Ascending aorta (tissue), 2 donors: ENCODE results near the gene PSMD2. TPM values are rescaled to one million over a fixed set of nuclear protein-coding genes. Genes with fewer than 3 reads are reported as not detected.

Source experiments
- DNase-seq, 2 donors: peaks; one replicate each; pipeline ENCODE4 v3.0.0-alpha.2; 2019; ENCODE audit warnings: low spot score in 2 of 2
- H3K27ac ChIP-seq, 2 donors: fragments of 200-600 bp; sonication (generic); one replicate each; pipeline ENCODE4 v1.5.1; 2016 to 2017; ENCODE audit warnings: mild to moderate bottlenecking in 1 of 2
- H3K27me3 ChIP-seq: fragments of 200-600 bp; sonication (generic); one replicate; pipeline ENCODE4 v1.5.1; 2017
- H3K36me3 ChIP-seq, 2 donors: fragments of 200-600 bp; sonication (generic); one replicate each; pipeline ENCODE4 v1.5.1; 2016
- H3K4me1 ChIP-seq, 2 donors: fragments of 200-600 bp; sonication (generic); one replicate each; pipeline ENCODE4 v1.5.1; 2016 to 2017; ENCODE audit warnings: mild to moderate bottlenecking in 1 of 2
- H3K4me3 ChIP-seq, 2 donors: fragments of 200-600 bp; sonication (generic); one replicate each; pipeline ENCODE4 v1.5.1; 2016 to 2017; ENCODE audit warnings: mild to moderate bottlenecking in 1 of 2
- H3K9me3 ChIP-seq, 2 donors: fragments of 200-600 bp; sonication (generic); one replicate each; pipeline ENCODE4 v1.5.1; 2016
- CTCF ChIP-seq, 3 experiments: fragments of 200-600 bp in 2 of 3; fragments of 450-650 bp in 1 of 3; sonication (generic) in 2 of 3; IDR thresholded peaks; one replicate each; pipeline ENCODE4 v1.5.1; 2016 to 2019; ENCODE audit warnings: antibody characterized with exemption in 3 of 3, mild to moderate bottlenecking in 1 of 3, moderate library complexity in 1 of 3
- intact Hi-C: fragments of 100-400 bp; cut with DNase I; formaldehyde crosslinking; loops from one replicate; pipeline ENCODE4 v1.15.1; 2023
- total RNA-seq: library from RNA; depleted of rRNA; stranded (reverse); fragments of >200 nt; gene quantifications from one replicate; pipeline ENCODE4 v1.1.0, GENCODE V29; 2016

PSMD2 gene
- total RNA-seq, 1 donor from 2014 or later, result 151 TPM

DNA sequence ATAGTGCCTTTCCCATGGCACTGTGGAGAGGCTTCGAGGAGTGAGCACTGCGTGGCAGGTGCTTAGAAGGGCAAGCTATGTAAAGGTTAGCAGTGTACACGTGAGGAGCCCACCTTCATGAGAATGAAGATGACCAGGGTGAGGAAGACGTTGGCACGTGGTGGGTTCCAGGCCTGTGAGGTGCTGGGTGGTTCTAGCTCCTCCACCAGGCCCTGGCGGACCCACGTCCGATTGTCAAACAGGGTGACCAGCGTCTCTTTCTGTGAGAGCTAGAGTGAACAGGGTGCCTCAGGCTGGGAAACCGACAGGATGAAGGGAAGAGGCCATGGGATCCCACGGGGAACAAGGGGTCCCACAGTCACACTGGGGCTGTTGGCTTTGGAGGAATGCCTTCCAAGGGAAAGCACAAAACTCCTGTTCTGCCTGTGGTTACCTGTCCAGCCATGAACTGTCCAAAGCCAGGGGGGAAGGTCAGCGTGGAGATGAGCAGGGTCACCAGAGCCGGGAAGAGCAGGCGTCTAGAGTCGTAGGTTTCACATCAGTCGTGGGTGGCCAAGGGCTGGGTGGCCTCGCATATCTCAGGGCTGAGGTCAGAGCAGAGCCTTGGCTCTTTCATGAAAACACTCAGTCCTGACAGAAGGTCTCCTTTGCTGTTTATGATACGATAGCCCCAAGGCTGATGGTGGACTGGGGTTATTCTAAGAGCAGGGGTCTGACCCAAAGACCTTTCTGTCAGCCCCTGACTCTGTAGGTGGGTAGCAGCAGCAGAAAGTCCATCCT lies 56.4 kb downstream of the PSMD2 start:
- intact Hi-C loops, result no loop called here
- H3K27ac ChIP-seq, result no peak overlapping the region
- H3K4me1 ChIP-seq, result peaks cover 0 to 2% of the 10 kb centered on the region in 2 donors
- DNase-seq, result no peak
- H3K36me3 ChIP-seq, result peaks cover 4 to 10% of the 10 kb centered on the region in 2 donors
- no peak for TF ChIP-seq CTCF (IDR thresholded peaks at IDR 0.05)
- H3K9me3 ChIP-seq, result no peaks in the 10 kb centered on the region
- H3K27me3 ChIP-seq, result no peaks in the 10 kb centered on the region
- H3K4me3 ChIP-seq, result no peak overlapping the region

DNA sequence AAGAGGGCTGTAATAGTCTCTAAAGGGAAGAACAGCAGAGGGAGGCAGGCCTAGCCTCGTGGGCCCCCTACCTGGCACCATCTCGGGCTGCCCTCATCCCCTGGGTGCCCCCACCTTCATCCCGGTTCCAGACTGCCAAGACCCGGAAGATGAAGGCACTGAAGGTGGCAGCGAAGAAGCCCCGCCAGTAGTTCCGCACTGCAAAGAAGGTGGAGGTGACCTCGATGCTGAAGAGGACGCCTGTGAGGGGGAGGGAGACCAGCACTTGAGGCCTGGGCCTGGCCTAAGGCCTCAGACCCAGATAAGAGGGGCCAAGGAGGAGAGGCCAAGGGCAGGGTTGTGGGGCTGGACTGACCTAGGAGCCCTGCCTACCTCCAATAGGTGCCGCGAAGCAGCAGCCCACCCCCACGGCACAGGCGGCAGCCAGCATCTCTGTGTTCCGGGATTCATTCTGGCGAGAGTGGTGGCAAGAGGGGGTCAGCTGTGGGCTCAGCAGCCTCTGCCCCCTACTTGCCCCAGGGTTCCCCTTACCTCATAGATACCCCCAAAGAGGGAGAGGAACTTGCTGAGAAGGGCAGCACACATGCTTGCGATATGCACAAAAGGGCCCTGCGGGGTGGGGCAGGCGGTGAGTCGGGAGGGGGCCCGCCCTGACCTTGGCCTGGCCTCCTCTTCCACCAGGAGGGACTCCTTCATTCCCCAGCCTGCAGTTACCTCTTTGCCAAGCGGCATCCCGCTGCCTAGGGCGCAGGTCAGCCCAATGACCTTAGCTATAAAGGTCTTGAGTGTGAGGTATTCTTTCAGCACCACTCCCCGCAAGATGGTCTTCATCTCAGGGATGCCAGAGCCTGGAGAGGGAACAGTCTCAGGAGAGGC lies 58.4 kb downstream of the PSMD2 start:
- no peak for TF ChIP-seq CTCF (IDR thresholded peaks at IDR 0.05)
- Histone ChIP-seq H3K4me3 (no peak overlapping the region), H3K4me1 (peaks cover 0 to 9% of the 10 kb centered on the region in 2 donors), H3K9me3 (no peaks in the 10 kb centered on the region), H3K27me3 (no peaks in the 10 kb centered on the region), H3K36me3 (peaks cover 4 to 10% of the 10 kb centered on the region in 2 donors), H3K27ac (no peak overlapping the region)
- DNase-seq, result no peak
- intact Hi-C loops, result no loop called here

DNA sequence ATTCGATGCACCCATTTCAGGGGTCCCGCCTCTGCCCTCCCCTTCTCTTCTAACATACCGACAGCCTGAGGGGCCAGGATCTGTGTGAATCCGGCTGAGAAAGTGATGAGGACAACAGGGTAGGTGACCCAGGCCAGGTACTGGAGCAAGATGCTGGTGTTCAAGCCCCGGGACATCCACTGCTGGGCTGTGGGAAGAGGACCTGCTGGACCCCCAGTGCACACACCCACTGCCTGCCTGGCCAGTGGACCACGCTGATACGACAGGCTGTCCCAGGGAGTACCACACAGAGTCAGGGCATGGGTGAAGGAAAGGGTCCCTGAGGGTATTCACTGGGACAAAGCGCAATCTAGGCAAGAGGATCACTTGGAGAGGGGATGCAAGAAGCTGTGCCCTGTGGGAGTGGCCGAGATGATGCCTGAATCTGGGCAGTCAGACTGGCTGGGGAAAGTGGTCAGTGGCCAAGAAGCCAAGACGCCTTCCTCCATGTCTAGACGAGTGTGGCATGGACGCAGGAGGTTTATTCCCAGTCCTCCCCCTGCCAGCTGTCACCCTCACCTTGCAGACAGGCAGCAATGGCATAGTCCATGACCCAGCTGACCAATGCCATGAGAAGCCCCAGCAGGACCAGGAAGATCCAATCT lies 59.2 kb downstream of the PSMD2 start:
- no peak for DNase-seq
- H3K9me3 ChIP-seq, result no peaks in the 10 kb centered on the region
- intact Hi-C loops, result no loop called here
- H3K4me1 ChIP-seq, result peaks cover 0 to 9% of the 10 kb centered on the region in 2 donors
- TF ChIP-seq CTCF (IDR thresholded peaks at IDR 0.05), result no peak
- no peak overlapping the region for H3K27ac ChIP-seq
- H3K36me3 ChIP-seq, result peaks cover 4 to 10% of the 10 kb centered on the region in 2 donors
- H3K27me3 ChIP-seq, result no peaks in the 10 kb centered on the region
- no peak overlapping the region for H3K4me3 ChIP-seq

Other genes with a start within 250 kb of the PSMD2 start
- not detected for gene HTR3C, start 246.2 kb upstream of the PSMD2 start, total RNA-seq
- gene HTR3E, start 202.2 kb upstream of the PSMD2 start, total RNA-seq, result not detected
- gene EIF2B5, start 163.9 kb upstream of the PSMD2 start, total RNA-seq, result 24.7 TPM
- 36.6 TPM for gene DVL3, start 143.9 kb upstream of the PSMD2 start, total RNA-seq
- gene AP2M1, start 124.4 kb upstream of the PSMD2 start, total RNA-seq, result 101 TPM
- 93.3 TPM for gene ABCF3, start 113.0 kb upstream of the PSMD2 start, total RNA-seq
- 0.32 TPM for gene VWA5B2, start 69.7 kb upstream of the PSMD2 start, total RNA-seq
- gene ALG3, start 50.3 kb upstream of the PSMD2 start, total RNA-seq, result 167 TPM
- 4.8 TPM for gene EEF1AKMT4, start 49.6 kb upstream of the PSMD2 start, total RNA-seq
- gene CAMK2N2, start 37.7 kb upstream of the PSMD2 start, total RNA-seq, result not detected
- not detected for gene ECE2, start 23.2 kb upstream of the PSMD2 start, total RNA-seq
- gene EIF4G1, start 15.4 kb downstream of the PSMD2 start, total RNA-seq, result 192 TPM
- gene FAM131A, start 38.4 kb downstream of the PSMD2 start, total RNA-seq, result 47.7 TPM
- gene CLCN2, start 62.4 kb downstream of the PSMD2 start, total RNA-seq, result 31.2 TPM
- 26.0 TPM for gene POLR2H, start 62.5 kb downstream of the PSMD2 start, total RNA-seq
- not detected for gene THPO, start 79.0 kb downstream of the PSMD2 start, total RNA-seq
- gene CHRD, start 80.8 kb downstream of the PSMD2 start, total RNA-seq, result 172 TPM